ENCODE results near the gene EDEM3.

Gene EDEM3

DNA sequence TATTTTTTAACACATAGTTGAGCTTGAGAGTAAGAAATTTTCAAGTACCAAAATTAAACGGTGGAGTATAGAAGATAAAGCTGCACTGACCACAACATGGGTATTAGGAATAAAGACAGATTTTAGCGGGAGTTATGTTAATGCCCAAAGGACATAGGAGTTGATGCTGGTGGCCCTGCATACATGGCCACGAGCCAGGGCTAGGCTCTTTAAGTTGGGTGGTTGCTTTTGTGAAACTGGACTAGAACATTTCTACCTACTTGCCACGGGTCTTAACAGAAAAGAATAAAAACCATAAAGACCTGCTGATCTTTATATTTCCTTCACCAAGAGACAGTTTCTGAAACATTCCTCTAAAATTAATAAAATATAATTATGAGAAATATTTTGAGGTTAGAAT lies 14.9 kb downstream of the EDEM3 start:
- TF ChIP-seq POLR2AphosphoS5 (IDR thresholded peaks at IDR 0.05; ENCODE audit: low read depth, low read length): no peak
- TF ChIP-seq SIN3A (IDR thresholded peaks at IDR 0.05; ENCODE audit: borderline replicate concordance, insufficient read depth, low read length): no peak
- TF ChIP-seq FOXP2 (optimal IDR thresholded peaks at IDR 0.05; ENCODE audit: borderline replicate concordance, extremely low read depth, extremely low read length, insufficient read depth): no peak
- no peak for TF ChIP-seq TAF1 (IDR thresholded peaks at IDR 0.05; ENCODE audit: borderline replicate concordance, insufficient read depth, low read length)
- TF ChIP-seq, protein P1, sequence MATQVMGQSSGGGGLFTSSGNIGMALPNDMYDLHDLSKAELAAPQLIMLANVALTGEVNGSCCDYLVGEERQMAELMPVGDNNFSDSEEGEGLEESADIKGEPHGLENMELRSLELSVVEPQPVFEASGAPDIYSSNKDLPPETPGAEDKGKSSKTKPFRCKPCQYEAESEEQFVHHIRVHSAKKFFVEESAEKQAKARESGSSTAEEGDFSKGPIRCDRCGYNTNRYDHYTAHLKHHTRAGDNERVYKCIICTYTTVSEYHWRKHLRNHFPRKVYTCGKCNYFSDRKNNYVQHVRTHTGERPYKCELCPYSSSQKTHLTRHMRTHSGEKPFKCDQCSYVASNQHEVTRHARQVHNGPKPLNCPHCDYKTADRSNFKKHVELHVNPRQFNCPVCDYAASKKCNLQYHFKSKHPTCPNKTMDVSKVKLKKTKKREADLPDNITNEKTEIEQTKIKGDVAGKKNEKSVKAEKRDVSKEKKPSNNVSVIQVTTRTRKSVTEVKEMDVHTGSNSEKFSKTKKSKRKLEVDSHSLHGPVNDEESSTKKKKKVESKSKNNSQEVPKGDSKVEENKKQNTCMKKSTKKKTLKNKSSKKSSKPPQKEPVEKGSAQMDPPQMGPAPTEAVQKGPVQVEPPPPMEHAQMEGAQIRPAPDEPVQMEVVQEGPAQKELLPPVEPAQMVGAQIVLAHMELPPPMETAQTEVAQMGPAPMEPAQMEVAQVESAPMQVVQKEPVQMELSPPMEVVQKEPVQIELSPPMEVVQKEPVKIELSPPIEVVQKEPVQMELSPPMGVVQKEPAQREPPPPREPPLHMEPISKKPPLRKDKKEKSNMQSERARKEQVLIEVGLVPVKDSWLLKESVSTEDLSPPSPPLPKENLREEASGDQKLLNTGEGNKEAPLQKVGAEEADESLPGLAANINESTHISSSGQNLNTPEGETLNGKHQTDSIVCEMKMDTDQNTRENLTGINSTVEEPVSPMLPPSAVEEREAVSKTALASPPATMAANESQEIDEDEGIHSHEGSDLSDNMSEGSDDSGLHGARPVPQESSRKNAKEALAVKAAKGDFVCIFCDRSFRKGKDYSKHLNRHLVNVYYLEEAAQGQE (IDR thresholded peaks at IDR 0.05; ENCODE audit: insufficient read depth in 1 of 2, low read depth in 2 of 2, low read length in 2 of 2): no peak

DNA sequence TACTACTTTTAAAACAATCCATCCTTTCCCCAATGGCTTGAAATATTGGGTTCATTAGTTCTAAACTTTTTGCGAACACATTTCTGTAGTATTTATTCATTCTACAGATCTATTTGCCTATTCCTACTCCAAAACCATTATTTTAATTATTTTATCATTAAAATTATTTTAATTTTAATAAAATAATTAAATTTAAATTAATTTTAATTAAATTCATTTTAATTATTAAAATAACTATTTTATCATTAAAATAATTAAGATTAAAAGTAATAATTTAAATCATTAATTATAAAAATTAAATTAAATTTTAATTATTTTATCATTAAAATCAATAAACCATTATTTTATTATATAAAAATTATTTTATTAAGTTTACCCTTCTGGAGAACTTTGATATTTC lies 15.6 kb downstream of the EDEM3 start:
- TF ChIP-seq SIN3A (IDR thresholded peaks at IDR 0.05; ENCODE audit: borderline replicate concordance, insufficient read depth, low read length) (no peak), FOXP2 (optimal IDR thresholded peaks at IDR 0.05; ENCODE audit: borderline replicate concordance, extremely low read depth, extremely low read length, insufficient read depth) (no peak), POLR2AphosphoS5 (IDR thresholded peaks at IDR 0.05; ENCODE audit: low read depth, low read length) (no peak), TAF1 (IDR thresholded peaks at IDR 0.05; ENCODE audit: borderline replicate concordance, insufficient read depth, low read length) (no peak)
- TF ChIP-seq, protein P1 (IDR thresholded peaks at IDR 0.05; ENCODE audit: insufficient read depth in 1 of 2, low read depth in 2 of 2, low read length in 2 of 2): no peak

DNA sequence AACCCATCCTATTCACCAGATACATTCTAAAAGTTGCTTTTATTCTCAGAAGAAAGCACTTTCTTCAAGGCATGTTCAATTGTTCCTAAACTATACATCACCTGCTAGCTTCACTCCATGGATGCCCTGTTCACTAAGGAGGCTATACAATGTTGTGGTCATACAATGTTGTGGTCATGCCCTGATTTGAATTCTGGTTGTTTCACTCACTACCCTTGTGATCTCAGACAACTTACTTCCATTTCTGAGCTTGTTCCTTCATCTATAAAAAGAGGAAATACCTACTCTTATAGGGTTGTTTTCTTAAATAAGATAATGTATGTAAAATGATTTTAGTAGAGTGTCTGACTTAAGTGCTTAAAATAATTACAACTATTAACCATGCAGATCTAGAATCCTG lies 19.7 kb downstream of the EDEM3 start:
- TF ChIP-seq TAF1 (IDR thresholded peaks at IDR 0.05; ENCODE audit: borderline replicate concordance, insufficient read depth, low read length) (no peak), SIN3A (IDR thresholded peaks at IDR 0.05; ENCODE audit: borderline replicate concordance, insufficient read depth, low read length) (no peak), FOXP2 (optimal IDR thresholded peaks at IDR 0.05; ENCODE audit: borderline replicate concordance, extremely low read depth, extremely low read length, insufficient read depth) (no peak), POLR2AphosphoS5 (IDR thresholded peaks at IDR 0.05; ENCODE audit: low read depth, low read length) (no peak)
- TF ChIP-seq, protein P1 (IDR thresholded peaks at IDR 0.05; ENCODE audit: insufficient read depth in 1 of 2, low read depth in 2 of 2, low read length in 2 of 2): no peak

DNA sequence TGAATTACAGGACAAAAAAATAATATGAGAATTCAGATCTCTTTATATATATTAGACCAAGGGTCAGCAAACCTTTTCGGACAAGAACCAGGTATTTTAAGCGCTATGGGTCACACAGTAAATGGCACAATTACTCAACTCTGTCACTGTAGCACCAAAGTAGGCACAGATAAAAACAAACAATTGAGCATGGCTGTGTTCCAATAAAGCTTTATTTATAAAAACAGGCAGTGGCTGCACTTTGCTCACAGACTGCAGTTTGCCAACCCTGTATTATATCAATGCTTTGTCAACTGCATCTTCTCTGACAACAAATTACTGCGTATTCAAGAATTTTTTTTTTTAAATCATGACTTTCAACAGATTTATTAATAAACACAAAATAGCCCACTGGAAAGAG lies 29.8 kb downstream of the EDEM3 start:
- TF ChIP-seq SIN3A (IDR thresholded peaks at IDR 0.05; ENCODE audit: borderline replicate concordance, insufficient read depth, low read length): no peak
- no peak for TF ChIP-seq POLR2AphosphoS5 (IDR thresholded peaks at IDR 0.05; ENCODE audit: low read depth, low read length)
- no peak for TF ChIP-seq FOXP2 (optimal IDR thresholded peaks at IDR 0.05; ENCODE audit: borderline replicate concordance, extremely low read depth, extremely low read length, insufficient read depth)
- TF ChIP-seq, protein P1 (IDR thresholded peaks at IDR 0.05; ENCODE audit: insufficient read depth in 1 of 2, low read depth in 2 of 2, low read length in 2 of 2): no peak
- no peak for TF ChIP-seq TAF1 (IDR thresholded peaks at IDR 0.05; ENCODE audit: borderline replicate concordance, insufficient read depth, low read length)

DNA sequence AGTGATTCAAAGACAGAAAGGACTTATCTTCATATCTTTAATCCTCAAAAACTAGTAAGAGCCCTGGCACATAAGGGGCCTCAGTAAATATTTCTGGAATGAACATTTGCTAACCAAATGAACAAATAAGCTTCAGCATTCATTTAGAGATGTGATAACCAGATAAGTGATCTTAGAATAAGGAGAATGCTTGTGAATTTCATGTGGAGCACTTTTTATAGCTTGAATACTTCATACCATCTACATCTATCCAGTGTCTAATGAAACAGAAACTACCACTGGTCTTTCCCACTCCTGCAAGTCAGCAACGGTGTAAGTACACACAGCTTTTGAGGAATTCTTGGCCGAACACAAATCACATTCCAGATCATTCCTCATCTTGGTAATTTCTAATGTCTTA lies 38.5 kb downstream of the EDEM3 start:
- TF ChIP-seq, protein P1 (IDR thresholded peaks at IDR 0.05; ENCODE audit: insufficient read depth in 1 of 2, low read depth in 2 of 2, low read length in 2 of 2): no peak
- no peak for TF ChIP-seq POLR2AphosphoS5 (IDR thresholded peaks at IDR 0.05; ENCODE audit: low read depth, low read length)
- TF ChIP-seq FOXP2 (optimal IDR thresholded peaks at IDR 0.05; ENCODE audit: borderline replicate concordance, extremely low read depth, extremely low read length, insufficient read depth): no peak
